Activated CD4-positive, alpha-beta T cell treated with anti-CD3 and anti-CD28 coated beads, Interleukin-2, amount 10 ng/mL, durations not matched to agents 7 days and 5 days (primary cell): ENCODE data around the gene PCDH15. TPM values are rescaled to one million over a fixed set of nuclear protein-coding genes. Genes with fewer than 3 reads are reported as not detected.
"Not testable (repeated sequence)": the region's sequence is repeated elsewhere in the genome, so short reads cannot be mapped to it uniquely, and the experiment has no call there.

Experiments used
- CTCF ChIA-PET: fragments of 350-600 bp; sonication (Branson Sonifier 250); formaldehyde crosslinking; loops from one replicate; lab custom pipeline; 2021; ENCODE audit warnings: antibody characterized with exemption; lab: Charles Lee
- POLR2A ChIA-PET: fragments of 350-600 bp; sonication (Branson Sonifier 250); formaldehyde crosslinking; loops from one replicate; lab custom pipeline; 2021; ENCODE audit warnings: antibody characterized with exemption; lab: Charles Lee
- DNase-seq: peaks from one replicate; pipeline ENCODE4 v3.0.0-alpha.2; 2020
- H3K27ac Mint-ChIP-seq: one replicate; pipeline ENCODE4 v1.8.0; 2021; ENCODE audit warnings: mild to moderate bottlenecking, moderate library complexity, mixed read lengths
- H3K27me3 Mint-ChIP-seq: one replicate; pipeline ENCODE4 v1.8.0; 2021; ENCODE audit warnings: mixed read lengths
- H3K36me3 Mint-ChIP-seq: one replicate; pipeline ENCODE4 v1.8.0; 2021; ENCODE audit warnings: low read depth, mixed read lengths
- H3K4me1 Mint-ChIP-seq: one replicate; pipeline ENCODE4 v1.8.0; 2021; ENCODE audit warnings: mixed read lengths
- H3K4me3 Mint-ChIP-seq: one replicate; pipeline ENCODE4 v1.8.0; 2021; ENCODE audit warnings: mild to moderate bottlenecking, moderate library complexity, mixed read lengths
- H3K9me3 Mint-ChIP-seq: one replicate; pipeline ENCODE4 v1.8.0; 2021; ENCODE audit warnings: mixed read lengths
- total RNA-seq, 2 experiments: library from RNA; stranded (reverse); gene quantifications; one replicate each; pipeline ENCODE4 v1.2.3, GENCODE V29; 2021

The PCDH15 gene
- total RNA-seq, 2 experiments from 2014 or later, result not detected

GRCh38 chr10:53952698-53953630, 848.1 kb downstream of the PCDH15 start:
- Mint-ChIP-seq H3K27me3 (no peaks in the 10 kb centered on the region), H3K9me3 (no peaks in the 10 kb centered on the region), H3K4me3 (no peak overlapping the region), H3K4me1 (no peaks in the 10 kb centered on the region), H3K36me3 (no peaks in the 10 kb centered on the region), H3K27ac (no peak overlapping the region)
- POLR2A ChIA-PET, result no interaction called here
- no peak for DNase-seq
- CTCF ChIA-PET, result no interaction called here

- H3K36me3 Mint-ChIP-seq, result no peaks in the 10 kb centered on the region
- no peaks in the 10 kb centered on the region for H3K4me1 Mint-ChIP-seq
- no peak for DNase-seq
- H3K27me3 Mint-ChIP-seq, result no peaks in the 10 kb centered on the region
- ChIA-PET POLR2A (no interaction called here), CTCF (no interaction called here)
- no peaks in the 10 kb centered on the region for H3K9me3 Mint-ChIP-seq
- H3K27ac Mint-ChIP-seq, result no peak overlapping the region
- no peak overlapping the region for H3K4me3 Mint-ChIP-seq
These were observed 861.4 kb downstream of the PCDH15 start for GRCh38 chr10:53939654-53940053.

GRCh38 chr10:53930648-53931047, 870.4 kb downstream of the PCDH15 start:
- Mint-ChIP-seq H3K9me3 (peaks cover 4% of the 10 kb centered on the region), H3K4me3 (no peak overlapping the region), H3K27me3 (no peaks in the 10 kb centered on the region), H3K36me3 (no peaks in the 10 kb centered on the region), H3K4me1 (no peaks in the 10 kb centered on the region), H3K27ac (no peak overlapping the region)
- DNase-seq, result no peak
- POLR2A ChIA-PET, result no interaction called here
- CTCF ChIA-PET, result interaction anchor here (1.2 kb wide), 1 partner anchor 8 kb away, joined by 3 read pairs; no protein-coding TSS in a partner anchor

- H3K4me1 Mint-ChIP-seq, DNase-seq, H3K36me3 Mint-ChIP-seq, H3K9me3 Mint-ChIP-seq, H3K27me3 Mint-ChIP-seq, H3K4me3 Mint-ChIP-seq, H3K27ac Mint-ChIP-seq, POLR2A ChIA-PET: not testable (repeated sequence)
- CTCF ChIA-PET, result interaction anchor here (1.1 kb wide), 1 partner anchor 11 kb away, joined by 3 read pairs; no protein-coding TSS in a partner anchor
These were observed 876.9 kb downstream of the PCDH15 start for GRCh38 chr10:53924051-53924700.

GRCh38 chr10:53918755-53919154, 882.3 kb downstream of the PCDH15 start:
- Mint-ChIP-seq H3K9me3 (no peaks in the 10 kb centered on the region), H3K27me3 (no peaks in the 10 kb centered on the region), H3K4me3 (no peak overlapping the region), H3K36me3 (no peaks in the 10 kb centered on the region), H3K27ac (no peak overlapping the region), H3K4me1 (no peaks in the 10 kb centered on the region)
- CTCF ChIA-PET, result no interaction called here
- POLR2A ChIA-PET, result no interaction called here
- DNase-seq, result no peak

GRCh38 chr10:53909791-53910190, 891.2 kb downstream of the PCDH15 start:
- no peak for DNase-seq
- H3K27me3 Mint-ChIP-seq, result no peaks in the 10 kb centered on the region
- H3K27ac Mint-ChIP-seq, result no peak overlapping the region
- ChIA-PET POLR2A (no interaction called here), CTCF (no interaction called here)
- no peak overlapping the region for H3K4me3 Mint-ChIP-seq
- no peaks in the 10 kb centered on the region for H3K4me1 Mint-ChIP-seq
- H3K9me3 Mint-ChIP-seq, result peaks cover 8% of the 10 kb centered on the region
- no peaks in the 10 kb centered on the region for H3K36me3 Mint-ChIP-seq

GRCh38 chr10:53904506-53905241, 896.4 kb downstream of the PCDH15 start:
- Mint-ChIP-seq H3K4me1 (no peaks in the 10 kb centered on the region), H3K27me3 (no peaks in the 10 kb centered on the region), H3K9me3 (no peaks in the 10 kb centered on the region), H3K27ac (no peak overlapping the region), H3K36me3 (no peaks in the 10 kb centered on the region), H3K4me3 (no peak overlapping the region)
- ChIA-PET POLR2A (no interaction called here), CTCF (interaction anchor here (0.6 kb wide), 1 partner anchor 708 kb away, joined by 4 read pairs; no protein-coding TSS in a partner anchor)
- no peak for DNase-seq

- no peaks in the 10 kb centered on the region for H3K27me3 Mint-ChIP-seq
- no peak overlapping the region for H3K4me3 Mint-ChIP-seq
- ChIA-PET POLR2A (no interaction called here), CTCF (interaction anchor here (0.6 kb wide), 1 partner anchor 707 kb away, joined by 4 read pairs; no protein-coding TSS in a partner anchor)
- H3K27ac Mint-ChIP-seq, result no peak overlapping the region
- H3K36me3 Mint-ChIP-seq, result no peaks in the 10 kb centered on the region
- H3K9me3 Mint-ChIP-seq, result no peaks in the 10 kb centered on the region
- no peak for DNase-seq
- H3K4me1 Mint-ChIP-seq, result no peaks in the 10 kb centered on the region
These were observed 897.3 kb downstream of the PCDH15 start for GRCh38 chr10:53903756-53904155.

- H3K27ac Mint-ChIP-seq, result no peak overlapping the region
- ChIA-PET CTCF (no interaction called here), POLR2A (no interaction called here)
- no peaks in the 10 kb centered on the region for H3K4me1 Mint-ChIP-seq
- no peak for DNase-seq
- H3K36me3 Mint-ChIP-seq, result no peaks in the 10 kb centered on the region
- H3K27me3 Mint-ChIP-seq, result no peaks in the 10 kb centered on the region
- no peak overlapping the region for H3K4me3 Mint-ChIP-seq
- no peaks in the 10 kb centered on the region for H3K9me3 Mint-ChIP-seq
These were observed 901.4 kb downstream of the PCDH15 start for GRCh38 chr10:53899463-53900160.

- Mint-ChIP-seq H3K27me3 (no peaks in the 10 kb centered on the region), H3K4me3 (no peak overlapping the region), H3K4me1 (no peaks in the 10 kb centered on the region), H3K9me3 (no peaks in the 10 kb centered on the region), H3K27ac (no peak overlapping the region), H3K36me3 (no peaks in the 10 kb centered on the region)
- DNase-seq, result no peak
- ChIA-PET POLR2A (no interaction called here), CTCF (no interaction called here)
These were observed 902.5 kb downstream of the PCDH15 start for GRCh38 chr10:53898532-53898931.

- Mint-ChIP-seq H3K27me3 (no peaks in the 10 kb centered on the region), H3K9me3 (peaks cover 2% of the 10 kb centered on the region), H3K27ac (no peak overlapping the region), H3K4me1 (no peaks in the 10 kb centered on the region), H3K4me3 (no peak overlapping the region), H3K36me3 (no peaks in the 10 kb centered on the region)
- ChIA-PET CTCF (no interaction called here), POLR2A (no interaction called here)
- DNase-seq, result no peak
These were observed 906.9 kb downstream of the PCDH15 start for GRCh38 chr10:53894145-53894544.

GRCh38 chr10:53893061-53893460, 908.0 kb downstream of the PCDH15 start:
- Mint-ChIP-seq H3K9me3 (peaks cover 2% of the 10 kb centered on the region), H3K4me3 (no peak overlapping the region), H3K36me3 (no peaks in the 10 kb centered on the region), H3K27ac (no peak overlapping the region), H3K27me3 (no peaks in the 10 kb centered on the region), H3K4me1 (no peaks in the 10 kb centered on the region)
- POLR2A ChIA-PET, result no interaction called here
- DNase-seq, result no peak
- CTCF ChIA-PET, result no interaction called here
